Amniotic stem cell (primary cell): ENCODE data around the gene CDC27.
"Not testable (repeated sequence)": the region's sequence is repeated elsewhere in the genome, so short reads cannot be mapped to it uniquely, and the experiment has no call there.

Experiments
- DNase-seq: peaks from one replicate; lab custom pipeline; 2025; lab: John Stamatoyannopoulos, UW

Gene CDC27

DNA sequence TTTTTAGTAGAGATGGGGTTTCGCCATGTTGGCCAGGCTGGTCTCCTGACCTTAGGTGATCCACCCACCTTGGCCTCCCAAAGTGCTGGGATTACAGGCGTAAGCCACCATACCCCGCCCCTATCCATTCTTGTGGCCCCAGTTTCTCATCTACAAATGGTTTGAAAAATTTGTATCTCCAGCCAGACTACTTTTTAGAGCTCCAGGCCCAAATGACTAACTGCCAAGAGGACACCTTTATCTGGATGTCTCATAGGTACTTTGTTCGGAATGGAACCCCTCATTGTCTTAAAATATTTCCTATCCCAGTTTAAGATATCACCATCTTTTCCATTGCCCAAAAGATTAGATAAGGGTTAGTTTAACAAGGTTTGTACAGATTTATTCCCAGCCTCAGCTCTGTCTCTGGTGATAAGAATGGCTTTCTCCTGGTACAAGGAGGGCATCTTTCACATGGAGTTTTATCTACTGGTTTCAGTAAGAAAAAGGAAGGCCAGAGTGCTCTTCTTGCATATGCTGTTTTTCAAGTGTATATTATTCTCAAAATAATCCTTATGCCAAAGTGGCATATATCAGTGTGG, 4.9 kb upstream of the CDC27 start:
- DNase-seq = no peak

DNA sequence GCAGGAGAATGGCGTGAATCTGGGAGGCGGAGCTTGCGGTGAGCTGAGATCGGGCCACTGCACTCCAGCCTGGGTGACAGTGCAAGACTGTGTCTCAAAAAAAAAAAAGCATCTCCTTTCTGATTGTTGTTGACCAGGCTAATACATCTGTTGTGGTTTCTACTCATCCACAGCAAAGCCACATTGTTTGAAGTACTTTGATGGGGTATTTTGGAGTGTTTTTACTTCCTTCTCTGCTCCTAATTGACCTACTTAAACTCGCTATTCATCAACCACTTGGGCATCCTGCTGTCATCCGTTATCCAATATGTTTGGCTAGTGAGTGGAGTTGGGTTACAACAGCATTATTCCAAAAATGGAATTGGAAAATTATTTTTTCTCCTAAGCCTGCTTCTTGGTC, 3.5 kb upstream of the CDC27 start:
- no peak for DNase-seq

DNA sequence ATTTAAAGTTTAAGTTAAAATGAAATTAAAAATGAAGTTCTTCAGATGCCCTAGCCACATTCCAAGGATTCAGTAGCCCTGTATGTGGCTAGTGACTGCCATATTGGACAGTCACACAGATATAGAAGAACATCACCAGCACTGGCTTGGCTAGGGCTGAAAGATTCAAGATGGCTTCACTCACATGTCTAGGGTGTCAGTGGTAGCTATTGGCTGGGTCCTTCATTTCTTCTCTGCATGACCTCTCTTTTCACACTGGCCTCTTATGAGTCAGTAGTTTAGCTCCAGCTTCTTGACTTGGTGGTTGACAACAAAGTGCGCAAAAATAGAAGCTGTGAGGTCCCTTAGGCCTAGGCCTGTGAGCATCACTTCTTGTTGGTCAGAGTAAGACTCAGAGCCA, 1.7 kb upstream of the CDC27 start:
- no peak for DNase-seq

DNA sequence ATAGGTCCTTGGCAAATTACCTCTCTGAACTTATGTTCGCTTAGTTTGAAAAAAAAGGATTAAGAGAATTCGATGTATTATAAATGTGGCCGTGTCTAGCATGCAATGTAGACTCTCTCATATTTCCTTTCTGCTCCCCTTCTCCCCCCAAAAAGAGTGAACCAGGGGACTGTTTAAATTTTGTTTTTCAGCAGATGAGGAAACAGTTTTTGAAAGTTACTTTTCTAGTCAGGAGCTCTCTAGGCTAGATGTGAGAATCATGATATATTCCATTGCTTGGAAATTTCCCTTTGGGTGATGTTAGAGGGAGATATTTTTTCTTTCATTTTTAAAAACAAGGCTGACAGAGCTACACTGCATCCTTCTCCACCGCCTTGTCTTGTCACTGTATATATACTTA, 1.1 kb upstream of the CDC27 start:
- DNase-seq = no peak

DNA sequence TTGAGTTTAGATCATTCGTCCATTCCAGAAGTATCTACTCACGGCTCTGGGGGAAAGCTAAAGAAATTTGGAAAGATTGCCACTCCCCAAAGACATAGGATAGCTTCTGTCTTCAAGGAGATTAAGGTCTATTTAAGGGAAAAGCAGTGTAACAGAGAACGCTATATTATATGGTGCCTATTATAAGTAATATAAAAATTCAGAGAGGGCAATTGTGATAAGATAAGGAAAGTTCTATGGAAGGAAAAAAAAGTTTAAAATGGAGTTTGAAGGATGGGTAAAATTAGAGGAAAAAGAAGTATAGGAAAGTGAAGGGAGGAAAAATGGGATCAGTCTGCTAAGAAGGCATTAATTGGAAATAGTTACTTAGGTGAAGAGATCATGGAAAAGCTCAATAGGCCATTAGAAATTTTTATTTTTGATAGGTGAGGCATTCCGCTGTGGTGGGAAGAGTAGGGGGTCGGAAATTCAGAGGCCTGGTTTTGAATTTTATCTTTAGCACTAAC, 690 bp upstream of the CDC27 start:
- no peak for DNase-seq

DNA sequence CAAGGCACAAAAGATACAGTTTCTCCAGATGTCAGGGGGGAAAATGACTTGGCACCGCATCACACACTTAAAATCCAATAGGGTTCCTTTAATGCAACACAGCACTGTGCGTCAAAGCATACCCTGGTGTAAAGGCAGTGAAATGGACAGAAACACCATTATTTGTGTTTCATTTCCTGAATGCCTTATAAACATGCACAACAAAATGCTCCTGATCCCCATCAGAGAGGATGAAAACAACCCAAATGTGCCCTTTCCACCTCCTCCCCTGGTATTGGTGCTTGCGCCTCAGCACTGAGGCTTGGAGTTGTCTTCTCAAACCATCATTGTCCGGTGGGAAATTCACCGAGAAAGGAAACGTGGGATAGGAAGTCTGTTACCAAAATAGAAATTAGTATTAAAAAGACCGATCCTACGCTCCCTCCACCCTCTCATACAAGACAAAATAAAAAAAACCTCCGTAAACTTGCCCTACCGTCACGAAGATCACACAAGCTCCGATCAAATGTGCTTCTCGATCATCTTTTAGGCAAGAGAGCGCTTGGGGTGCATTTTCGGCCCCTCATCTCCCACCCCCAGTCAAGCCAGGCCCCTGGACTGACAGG, 722 bp downstream of the CDC27 start:
- DNase-seq = no peak

DNA sequence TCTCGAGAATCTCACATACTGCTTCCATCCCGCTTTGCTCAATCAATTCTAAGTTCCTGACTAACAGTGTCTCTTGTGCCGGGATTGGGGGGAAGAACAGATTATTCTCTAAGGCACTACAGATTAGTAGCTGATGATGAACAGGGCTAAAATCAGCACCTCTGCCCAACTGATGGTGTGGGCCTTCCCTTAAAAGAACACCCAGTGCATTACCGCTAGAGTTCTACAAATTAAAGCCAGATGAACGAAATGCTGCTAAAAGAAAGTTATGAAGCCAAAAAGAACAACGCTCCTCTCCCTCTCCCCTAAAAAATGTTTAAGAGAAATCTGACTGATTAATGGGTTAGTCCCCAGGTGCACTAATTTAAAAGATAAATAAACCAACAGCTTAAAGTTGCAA, 4.4 kb downstream of the CDC27 start:
- DNase-seq = no peak

DNA sequence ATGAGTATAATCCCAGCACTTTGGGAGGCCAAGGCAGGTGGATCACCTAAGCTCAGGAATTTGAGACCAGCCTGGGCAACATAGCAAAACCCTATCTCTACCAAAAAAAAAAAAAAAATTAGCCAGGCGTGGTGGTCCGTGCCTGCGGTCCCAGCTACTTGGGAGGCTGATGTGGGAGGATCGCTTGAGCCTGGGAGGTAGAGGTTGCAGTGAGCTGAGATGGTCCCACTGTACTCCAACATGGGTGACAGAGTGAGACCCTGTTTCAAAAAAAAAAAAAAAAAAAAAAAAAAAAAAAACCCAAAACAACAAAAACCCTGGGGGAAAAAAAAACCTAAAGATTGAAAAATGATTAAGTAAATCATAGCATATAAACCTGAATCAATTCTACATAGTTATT, 8.1 kb downstream of the CDC27 start:
- not testable (repeated sequence) for DNase-seq

DNA sequence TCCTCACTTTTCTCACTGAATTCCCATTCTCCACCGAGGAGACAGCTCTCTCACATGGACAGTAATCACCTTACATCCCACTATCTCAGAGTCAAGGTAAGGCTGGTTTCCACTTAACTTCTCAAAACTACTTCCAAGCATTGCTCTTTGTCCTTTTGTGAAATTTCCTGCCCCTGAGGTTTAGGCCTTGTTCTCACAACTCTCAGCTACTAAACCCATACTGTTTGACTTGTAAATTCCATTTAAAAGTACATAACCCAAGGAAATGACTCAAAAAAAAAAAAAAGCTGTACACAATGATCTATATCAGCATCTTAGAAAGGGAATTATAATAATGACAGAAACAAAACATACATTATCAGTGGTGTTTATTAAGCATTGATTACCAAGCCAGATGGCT, 8.8 kb downstream of the CDC27 start:
- DNase-seq = no peak

DNA sequence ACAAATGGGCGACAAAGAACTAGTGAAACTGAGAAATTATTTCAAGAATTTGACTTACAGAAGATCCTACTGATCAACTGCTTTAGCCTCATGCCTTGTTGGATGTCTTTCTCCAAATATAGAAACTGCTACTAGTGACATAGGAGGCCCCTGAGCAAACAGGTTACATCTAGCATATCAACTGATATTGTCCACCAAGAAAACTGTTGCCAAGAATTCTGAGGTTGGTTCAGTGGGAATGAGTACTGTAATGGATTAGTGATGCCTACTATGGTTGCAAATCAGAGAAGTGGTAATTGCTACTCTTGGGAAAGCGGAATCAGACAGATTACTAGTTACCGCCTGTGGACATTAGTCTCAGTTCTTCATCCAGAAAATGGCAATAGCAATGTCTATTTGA, 10.0 kb downstream of the CDC27 start:
- no peak for DNase-seq

DNA sequence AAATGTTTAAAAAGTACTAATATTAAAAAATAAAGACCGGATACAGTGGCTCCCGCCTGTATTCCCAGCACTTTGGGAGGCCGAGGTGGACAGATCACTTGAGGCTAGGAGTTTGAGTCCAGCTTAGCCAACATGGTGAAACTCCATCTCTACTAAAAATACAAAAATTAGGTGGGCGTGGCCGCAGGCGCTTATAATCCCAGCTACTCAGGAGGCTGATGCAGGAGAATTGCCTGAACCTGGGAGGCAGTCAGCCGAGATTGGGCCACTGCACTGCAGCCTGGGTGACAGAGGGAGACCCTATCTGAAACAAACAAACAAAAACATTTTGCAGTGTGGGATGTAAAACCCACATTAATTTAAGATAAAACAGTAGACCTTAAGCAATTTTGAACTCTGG, 11.8 kb downstream of the CDC27 start:
- no peak for DNase-seq

DNA sequence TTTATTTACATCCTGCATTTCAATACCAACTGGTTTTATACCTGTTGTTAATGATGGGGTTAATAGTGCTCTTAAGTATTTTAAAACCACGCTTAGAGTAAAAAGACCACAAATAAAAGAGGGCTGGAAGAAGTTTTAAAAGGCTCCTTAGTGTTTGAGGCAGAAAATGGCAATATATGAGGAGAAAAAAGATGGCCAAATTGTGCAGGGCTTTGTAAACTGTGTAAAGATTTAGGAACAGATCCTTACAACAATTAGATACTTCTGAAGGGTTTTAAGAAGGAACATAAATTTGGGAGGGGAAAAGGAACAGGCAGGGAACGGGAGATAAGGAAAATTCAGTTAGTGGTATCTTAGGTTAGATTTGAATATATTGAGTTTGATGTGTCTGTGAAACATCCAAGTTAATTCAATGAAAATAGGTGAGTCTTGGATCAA, 12.7 kb downstream of the CDC27 start:
- no peak for DNase-seq

DNA sequence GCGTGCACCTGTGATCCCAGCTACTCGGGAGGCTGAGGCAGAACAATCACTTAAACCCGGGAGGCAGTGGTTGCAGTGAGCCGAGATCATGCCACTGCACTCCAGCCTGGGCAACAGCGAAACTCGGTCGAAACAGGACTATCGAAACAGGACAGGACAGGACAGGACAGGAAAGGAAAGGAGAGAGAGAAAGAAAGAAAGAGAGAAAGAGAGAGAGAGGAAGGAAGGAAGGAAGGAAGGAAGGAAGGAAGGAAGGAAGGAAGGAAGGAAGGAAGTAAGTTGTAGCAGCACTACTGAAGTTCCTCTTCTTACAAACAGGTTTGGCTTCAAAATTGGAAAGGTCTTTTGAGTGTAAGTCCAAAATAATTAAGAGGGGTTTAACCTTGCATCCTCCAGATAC, 14.3 kb downstream of the CDC27 start:
- not testable (repeated sequence) for DNase-seq

DNA sequence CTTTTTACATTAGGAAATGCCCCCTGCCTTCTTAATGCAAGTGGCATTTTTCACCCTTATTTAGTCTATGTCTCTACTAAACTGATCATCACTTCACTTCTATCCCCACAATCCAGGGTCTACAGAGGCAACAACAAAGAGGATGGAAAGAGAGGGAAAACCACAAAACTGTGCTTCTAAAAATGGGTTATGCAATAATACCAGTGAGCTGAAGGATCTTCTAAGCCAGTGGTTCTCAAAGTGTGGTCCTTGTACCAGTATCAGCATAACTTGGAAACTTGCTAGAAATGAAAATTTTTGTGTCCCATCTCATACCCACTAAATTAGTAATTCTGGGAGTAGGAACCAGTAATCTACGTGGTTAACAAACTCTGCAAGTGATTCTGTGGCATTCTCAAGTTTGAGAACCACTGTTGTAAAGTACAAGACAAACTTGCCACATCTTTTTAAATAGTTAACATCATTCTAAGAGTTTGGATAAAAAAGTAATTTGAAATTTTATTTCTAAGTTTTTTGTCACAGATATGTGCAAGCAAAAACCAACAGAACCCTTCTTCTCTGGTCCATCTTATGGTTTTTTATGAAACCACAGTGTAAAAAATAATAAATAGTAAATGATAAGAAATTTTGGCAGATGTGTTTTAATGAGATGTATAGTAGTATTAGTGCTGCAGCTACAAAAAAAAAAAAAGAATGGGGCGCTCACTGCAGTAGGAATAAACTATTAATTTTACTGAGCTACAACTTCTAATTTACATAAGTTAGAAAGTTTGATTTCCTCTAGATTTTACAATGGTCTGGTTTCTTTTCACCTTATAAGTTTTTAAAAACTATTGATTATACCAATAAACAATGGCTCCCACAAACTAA, 16.2 kb downstream of the CDC27 start:
- no peak for DNase-seq

DNA sequence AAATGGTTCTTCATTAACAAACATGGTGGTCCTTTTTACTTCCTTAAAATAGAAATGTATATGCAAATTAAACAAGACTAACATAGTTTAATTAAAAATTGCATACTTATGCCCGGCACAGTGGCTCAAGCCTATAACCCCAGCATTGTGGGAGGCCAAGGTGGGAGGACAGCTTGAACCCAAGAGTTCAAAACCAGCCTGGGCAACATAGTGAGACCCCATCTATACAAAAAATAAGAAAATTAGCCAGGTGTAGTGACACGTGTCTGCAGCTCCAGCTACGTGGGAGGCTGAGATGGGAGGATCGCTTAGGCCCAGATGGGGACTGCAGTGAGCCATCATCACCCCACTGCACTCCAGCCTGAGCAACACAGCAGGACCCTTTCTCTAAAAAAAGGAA, 18.4 kb downstream of the CDC27 start:
- no peak for DNase-seq

DNA sequence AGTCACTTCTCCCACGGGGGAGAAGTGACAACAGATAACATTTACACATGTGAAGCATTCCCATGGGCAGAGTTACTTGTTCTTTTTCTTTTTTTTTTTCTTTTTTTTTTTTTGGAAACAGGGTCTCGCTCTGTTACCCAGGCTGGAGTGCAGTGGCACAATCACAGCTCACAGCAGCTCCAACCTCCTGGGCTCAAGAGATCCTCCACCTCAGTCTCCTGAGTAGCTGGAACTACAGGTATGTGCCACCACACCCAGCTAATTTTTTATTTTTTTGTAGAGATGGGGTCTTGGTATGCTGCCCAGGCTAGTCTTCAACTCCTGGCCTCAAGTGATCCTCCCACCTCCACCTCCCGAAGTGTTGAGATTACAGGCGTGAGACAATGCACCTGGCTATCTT, 20.2 kb downstream of the CDC27 start:
- not testable (repeated sequence) for DNase-seq

DNA sequence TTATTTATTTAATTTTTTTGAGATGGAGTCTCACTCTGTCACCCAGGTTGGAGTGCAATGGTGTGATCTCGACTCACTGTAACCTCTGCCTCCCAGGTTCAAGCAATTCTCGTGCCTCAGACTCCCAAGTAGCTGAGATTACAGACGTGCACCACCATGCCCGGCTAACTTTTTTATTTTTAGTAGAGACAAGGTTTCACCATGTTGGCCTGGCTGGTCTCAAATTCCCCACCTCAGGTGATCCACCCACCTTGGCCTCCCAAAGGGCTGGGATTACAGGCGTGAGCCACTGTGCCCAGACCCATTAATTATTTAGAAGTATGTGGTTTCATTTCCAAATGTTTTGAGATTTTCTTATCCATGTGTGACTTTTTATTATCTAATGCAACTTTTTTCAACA, 22.2 kb downstream of the CDC27 start:
- DNase-seq = not testable (repeated sequence)

DNA sequence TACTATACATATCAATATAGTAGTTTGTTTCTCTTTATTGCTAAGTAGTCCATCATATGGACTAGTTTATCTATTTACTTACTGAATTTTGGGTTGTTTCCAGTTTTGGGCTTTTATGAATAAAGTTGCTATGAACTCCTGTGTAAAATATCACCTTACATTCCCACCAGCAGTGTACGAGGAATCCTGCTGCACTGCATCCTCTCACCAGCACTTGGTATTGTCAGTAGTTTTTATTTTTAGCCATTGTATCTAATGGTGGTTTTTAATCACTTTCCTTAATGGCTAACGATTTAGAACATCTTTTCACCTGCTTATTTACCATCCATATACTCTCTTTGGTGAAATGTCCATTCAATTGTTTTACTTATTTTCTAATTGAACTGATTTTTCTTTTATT, 24.0 kb downstream of the CDC27 start:
- DNase-seq = no peak

DNA sequence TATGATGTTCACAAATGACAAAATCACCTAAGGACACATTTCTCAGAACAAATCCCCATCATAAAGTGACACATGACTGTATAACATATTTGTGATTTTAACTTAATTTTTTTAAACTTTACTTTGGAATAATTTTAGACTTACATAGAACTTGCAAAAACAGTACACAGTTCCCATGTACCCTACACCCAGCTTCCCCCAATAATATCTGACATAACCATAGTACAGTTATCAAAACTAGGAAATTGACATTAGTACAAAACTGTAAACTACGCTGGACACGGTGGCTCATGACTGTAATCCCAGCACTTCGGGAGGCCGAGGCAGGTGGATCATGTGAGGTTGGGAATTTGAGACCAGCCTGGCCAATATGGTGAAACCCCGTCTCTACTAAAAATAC, 24.8 kb downstream of the CDC27 start:
- no peak for DNase-seq

DNA sequence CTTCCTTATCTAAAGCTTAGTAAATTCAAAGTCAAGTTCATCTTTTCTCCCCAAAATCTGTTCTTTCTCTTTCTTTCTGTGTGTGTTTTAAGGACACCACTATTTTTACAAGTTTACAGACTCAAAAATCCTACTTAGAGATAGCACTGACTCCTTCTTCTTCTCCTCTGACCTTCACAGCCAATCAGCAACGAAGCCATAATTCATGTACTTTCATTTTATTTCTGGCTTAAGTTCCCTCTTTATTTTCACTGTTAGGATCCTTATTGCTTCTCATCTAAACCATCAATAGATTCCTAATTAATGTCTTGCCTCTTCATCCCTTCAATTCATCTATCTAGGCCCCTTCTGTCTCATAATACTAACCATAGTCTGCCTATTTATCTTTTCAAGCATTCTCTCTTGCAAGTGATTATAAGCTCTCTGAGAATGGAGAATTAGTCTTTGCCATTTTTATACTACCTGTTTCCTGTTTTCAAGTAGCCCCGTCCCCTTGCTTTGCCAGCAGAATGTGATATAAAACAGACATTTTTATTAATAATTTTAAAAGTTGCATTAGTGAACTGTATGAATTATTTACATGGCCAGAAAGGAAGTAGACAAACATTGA, 27.0 kb downstream of the CDC27 start:
- DNase-seq = no peak

DNA sequence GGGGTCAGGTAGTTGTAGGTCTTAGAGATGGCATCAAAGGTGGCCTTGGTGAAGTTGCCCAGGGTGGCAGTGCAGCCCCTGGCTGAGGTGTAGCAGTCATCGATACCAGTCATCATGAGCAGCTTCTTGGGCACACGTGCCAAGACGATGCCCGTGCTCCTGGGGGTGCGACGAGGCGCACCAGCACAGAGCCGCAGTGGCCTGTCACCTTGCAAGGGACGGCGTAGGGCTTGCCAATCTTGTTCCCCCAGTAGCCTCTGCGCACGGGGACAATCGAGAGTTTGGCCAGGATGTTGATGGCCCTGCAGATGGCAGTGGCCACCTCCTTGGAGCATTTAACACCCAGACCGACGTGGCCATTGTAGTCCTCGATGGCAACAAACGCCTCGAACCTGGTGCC, 29.8 kb downstream of the CDC27 start:
- DNase-seq = no peak

DNA sequence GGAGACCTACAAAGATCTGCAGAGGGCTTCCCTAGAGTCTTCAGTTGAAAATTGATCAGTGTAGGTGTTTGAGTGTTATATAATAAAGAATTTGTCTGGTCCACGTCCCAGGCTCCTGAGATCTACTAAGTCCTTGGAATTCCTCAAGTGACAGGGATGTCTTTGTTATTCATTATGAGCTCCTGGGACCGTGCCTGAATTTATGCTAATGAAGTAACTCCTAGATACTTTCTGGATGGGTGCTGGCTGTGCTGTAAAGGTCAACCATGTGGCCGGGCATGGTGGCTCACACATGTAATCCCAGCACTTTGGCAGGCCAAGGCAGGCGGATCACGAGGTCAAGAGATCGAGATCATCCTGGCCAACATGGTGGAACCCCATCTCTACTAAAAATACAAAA, 43.7 kb downstream of the CDC27 start:
- no peak for DNase-seq

DNA sequence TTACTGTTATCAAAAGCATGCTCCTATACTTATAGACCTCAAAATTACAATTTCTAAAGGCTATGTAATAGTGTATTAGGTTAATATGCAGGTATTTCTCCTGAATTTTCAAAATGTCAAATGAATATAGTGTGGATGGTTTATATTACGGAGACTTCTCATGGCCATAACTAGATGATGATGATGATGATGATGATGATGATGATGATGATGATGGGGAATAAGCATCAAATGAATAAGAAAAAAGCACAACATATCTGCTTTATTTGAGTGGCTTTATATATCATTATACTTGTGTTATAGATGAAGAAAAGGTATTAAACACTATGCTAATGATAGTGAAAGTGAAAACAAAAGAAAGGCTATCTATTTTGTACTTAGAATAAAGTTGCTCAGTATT, 53.9 kb downstream of the CDC27 start:
- no peak for DNase-seq
